NCI-H2196 (cell line): ENCODE results near the gene CD200R1.
"Not testable (repeated sequence)": the region's sequence is repeated elsewhere in the genome, so short reads cannot be mapped to it uniquely, and the experiment has no call there.

Experiments used
- DNase-seq: peaks from one replicate; lab custom pipeline; 2025; ENCODE audit not compliant: unreplicated experiment; lab: John Stamatoyannopoulos, UW

CD200R1 gene

DNA sequence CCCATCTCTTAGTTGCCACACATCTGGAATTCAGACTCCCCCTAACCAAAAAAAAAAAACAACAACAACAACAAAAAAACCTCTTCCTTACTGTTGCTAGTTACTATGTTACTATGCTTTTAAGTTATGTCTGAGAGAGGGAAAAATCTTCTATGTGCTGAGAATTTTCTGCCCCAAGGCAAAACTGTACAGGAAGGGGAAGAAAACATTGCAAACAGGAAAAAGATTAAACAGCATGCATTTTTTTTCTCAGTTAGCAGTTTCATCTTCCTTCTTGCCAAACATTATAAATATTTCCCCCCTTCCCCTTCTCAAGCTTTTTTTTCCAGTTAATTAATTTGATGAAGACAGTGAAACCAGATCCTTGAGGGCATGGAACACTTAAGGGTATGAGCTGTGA, 1.1 kb upstream of the CD200R1 start:
- DNase-seq = no peak

DNA sequence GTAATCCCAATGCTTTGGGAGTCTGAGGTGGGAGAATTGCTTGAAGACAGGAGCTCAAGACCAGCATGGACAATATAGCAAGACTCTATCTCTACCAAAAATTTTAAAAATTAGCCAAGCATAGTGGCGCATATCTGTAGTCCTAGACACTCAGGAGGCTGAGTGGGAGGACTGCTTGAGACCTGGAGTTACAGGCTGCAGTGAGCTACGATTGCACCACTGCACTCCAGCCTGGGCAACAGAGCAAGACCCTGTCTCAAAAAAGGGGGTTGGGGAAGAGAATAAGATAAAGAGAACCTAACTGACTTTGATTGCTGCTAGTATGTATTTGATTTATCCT, 755 bp downstream of the CD200R1 start:
- DNase-seq = no peak

DNA sequence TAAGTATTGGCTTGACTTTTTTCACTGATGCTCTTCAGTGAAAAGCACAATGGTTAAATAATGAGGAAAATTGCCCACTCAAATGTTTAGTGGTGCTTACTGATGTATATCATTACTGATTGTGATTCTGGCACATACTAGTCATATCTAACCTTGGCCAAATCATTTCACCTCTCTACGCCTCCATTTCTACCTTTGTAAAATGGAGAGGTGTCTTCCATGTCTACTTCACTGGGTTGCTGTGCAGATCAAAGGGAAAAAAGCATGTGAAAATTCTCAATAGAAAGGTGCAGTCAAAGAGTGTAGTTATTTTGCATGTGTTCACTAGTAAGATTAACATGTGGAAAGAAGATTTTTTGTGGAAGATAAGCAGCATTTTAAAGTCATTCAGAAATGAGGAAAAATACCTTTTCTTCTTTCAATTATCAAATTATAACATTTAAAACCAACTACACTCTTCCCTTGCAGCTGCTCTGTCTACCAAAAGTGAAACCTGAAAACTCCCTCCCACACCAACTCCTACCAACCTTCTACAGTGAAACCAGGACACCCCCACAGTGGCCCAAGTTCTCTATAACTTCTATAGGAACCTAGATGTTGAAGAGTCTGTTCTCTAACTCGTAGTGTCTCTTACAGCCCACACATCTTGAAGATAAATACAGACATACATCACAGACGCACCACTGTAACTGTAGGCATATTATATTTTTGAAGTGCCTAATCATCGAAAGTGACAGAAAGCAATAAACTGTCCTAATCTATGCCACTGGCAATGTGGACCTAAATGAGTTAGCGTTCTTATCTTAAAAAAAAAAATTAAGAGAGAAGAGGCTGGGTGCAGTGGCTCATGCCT, 1.4 kb downstream of the CD200R1 start:
- DNase-seq = no peak

DNA sequence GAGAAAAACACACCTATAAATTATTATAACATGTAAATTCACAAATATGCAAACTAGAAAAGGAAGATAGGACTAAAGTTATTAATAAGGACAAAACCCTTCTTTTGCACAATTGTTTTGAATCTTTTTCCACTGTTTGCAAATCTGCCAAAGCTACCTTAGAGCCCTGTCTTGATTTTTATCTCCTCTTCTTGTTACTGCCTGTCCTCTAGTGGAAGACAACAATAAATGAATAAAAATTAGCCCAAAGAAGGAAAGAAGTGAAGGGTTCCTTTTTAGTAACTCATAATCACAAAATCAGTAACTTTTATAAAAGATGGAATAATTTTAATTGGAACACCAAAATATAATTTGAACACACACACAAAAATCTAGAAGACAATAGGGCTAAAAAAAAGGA, 2.7 kb downstream of the CD200R1 start:
- DNase-seq = no peak

DNA sequence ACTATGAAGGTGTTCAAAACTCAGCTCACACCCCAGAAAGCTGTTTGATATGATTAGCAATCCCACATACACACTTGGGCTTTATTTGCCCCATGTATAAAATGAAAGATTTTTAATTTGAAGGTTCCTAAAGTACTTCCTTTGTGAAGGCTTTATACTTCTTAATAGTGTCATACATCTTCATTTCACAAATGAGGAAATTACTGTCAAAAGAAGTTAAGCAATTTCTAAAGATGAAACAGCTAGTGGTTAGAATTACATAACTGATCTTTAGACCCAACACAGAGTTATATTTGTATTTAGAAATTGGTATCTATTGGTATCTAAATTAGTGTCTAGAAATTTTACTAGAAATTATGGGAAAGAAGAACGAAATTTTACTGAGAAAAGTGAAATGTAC, 7.1 kb downstream of the CD200R1 start:
- DNase-seq = no peak

DNA sequence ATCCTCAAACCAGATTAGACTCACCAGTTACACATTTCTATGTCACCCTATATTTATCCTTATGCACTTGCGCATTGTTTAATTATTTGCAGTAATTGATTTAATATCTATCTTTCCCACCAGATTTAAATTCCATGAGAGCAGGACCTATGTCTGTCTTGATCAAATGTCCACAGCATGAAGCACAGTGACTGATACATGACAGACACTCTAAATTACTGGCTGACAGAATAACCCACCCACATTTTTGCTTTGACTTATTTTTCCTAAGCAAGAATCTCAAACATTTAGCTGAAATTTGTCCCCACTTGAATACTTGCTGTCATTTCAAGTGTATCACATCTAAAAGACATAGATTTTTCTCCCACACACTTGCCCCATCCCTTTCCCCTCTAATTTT, 7.5 kb downstream of the CD200R1 start:
- DNase-seq = no peak

DNA sequence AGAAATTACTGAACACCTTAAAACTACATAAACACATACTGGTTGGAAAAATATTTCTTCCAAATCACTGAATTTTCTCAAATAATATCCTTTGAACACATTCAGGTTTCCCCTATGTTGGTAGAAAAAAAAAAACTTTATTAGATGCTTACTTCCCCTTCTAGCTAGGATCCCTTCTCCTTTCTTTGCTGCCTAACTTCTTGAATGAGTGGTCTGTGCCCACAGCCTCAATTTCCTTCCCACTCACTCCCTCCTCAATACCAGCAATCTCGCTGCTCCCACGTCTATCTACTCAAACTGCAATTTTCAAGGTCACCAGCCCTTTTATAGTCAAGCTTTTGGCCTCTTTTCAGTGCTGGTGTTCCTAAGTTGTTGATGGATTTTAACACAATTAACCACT, 8.3 kb downstream of the CD200R1 start:
- DNase-seq = no peak

DNA sequence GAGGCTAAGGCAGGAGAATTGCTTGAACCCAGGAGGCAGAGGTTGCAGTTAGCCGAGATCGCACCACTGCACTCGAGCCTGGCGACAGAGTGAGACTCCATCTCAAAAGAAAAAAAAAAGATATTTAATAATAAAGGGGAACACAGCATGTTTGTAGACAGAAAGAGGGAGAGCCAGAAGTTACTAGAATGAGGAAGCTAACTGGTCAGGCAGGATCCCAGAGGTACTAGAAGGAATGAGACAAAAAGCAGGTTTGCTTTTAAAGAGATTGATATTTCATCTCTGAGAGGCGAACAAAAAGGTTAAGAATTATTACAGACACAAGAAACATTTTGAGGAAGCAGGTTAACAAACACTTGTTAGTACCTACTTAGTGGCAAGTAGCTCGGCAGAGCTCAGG, 9.2 kb downstream of the CD200R1 start:
- DNase-seq = no peak

DNA sequence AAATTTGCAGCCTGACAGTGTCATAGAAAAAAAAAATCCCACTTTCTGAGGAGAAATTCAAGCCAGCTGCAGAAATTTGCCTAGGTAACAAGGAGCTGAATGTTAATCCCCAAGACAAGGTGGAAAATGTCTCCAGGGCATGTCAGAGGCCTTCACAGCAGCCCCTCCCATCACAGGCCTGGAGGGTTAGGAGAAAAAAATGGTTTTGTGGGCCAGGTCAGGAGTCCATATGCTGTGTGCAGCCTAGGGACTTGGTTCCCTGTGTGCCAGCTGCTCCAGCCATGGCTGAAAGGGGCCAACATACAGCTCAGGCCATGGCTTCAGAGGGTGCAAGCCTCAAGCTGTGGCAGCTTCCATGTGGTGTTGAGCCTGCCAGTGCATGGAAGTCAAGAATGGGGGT, 11.2 kb downstream of the CD200R1 start:
- no peak for DNase-seq

DNA sequence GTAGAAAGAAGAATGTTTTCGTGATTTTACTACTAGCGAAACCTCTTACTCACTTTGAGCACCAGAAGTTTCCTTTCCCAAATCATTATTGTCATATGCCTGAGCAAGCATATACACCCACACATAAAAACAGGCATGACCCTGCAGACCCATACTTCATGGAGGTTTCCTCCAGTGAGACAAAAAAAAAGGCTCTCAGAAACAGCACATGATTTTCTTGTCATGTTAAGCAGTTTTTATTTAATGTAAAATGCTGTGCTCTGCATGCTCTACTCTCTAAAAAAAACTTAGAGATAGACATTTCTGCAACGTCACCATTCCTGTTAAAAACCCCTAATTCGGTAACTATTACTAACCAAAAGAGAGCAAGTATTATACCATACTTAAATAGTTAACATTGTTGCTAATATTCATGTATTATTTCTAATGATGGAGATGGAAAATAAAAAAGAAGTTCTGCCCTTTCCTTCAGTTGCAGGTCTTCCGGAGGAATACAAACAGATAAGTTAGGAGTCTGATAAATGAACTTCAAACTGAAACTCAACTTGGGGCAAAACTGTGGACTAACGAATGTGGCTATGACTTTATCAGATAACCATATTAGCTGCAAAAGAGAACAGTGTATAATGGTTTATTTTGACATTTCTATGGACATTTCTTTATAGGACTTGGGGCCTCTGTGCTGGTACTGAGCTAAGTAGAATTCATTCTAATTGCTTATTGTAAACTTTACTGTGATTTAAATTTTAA, 15.9 kb downstream of the CD200R1 start:
- no peak for DNase-seq

DNA sequence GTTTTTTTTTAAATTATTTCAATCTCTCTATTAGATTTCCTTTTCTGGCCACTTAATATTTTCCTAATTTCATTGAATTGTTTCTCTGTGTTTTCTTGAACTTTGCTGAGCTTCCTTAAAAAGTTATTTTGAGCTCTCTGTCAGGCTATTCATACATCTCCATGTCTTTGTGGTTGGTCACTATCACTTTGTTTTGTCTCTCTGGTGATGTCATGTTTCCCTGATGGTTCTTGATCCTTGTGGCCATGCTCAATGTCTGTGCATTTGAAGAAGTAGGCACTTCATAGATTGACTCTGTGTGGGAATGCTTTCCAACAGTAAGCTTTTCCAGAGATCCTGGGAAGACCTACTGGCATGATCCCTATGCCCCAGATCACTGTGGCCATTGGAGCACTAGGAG, 18.6 kb downstream of the CD200R1 start:
- no peak for DNase-seq

DNA sequence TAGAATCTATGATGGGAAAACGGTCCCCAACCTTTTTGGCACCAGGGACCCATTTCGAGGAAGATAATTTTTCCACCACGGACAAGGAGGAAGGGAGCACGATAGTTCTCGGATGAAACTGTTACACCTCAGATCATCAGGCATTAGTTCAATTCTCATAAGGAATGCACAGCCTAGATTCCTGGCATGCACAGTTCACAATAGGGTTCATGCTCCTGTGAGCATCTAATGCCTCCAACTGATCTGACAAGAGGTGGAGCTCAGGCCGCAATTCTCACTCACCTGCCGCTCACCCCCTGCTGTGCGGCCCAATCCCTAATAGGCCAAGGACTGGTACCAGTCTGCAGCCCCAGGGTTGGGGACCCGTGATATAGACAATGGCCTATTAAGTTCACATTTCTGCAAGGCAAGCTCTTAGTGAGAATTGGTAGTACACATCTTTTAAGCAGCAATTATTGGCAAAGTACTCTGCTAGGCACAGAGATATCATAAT, 26.5 kb downstream of the CD200R1 start:
- no peak for DNase-seq

DNA sequence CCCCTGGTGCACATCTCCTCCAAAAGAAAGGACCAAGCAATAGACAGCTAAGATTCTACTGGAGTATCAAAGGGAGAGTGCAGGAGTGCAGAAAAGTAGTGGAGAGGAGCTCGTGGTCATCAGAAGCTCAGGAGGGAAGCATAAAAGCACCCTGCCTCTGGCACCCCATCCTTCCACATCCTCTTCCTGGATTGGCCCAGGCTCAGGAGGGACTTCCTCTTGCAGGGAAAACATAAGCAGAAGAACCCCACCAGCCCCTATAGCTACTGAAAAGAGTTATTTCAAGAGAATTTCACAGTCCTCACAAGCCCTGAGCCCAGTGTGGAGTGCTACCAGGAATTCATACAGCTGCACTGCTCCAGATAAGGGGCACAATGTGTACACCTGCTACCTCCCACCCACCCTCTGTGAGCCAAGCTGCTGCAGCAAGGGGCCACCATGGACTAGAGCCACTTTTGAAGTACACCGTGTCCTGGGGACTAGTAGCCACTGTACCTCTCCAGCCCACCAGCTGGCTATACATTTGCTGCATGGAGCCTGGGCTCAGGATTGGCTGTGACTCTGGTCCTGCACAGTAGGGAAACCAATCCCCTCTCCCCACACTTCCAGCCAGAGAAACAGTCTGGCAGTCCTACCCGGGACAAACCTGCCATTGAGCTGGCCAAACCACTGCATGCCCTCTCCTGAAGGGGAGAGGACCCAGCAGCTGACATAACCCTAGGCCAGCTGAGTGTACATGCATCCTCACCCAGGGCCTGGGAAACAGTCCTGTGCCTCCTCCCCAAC, 43.0 kb downstream of the CD200R1 start:
- no peak for DNase-seq

DNA sequence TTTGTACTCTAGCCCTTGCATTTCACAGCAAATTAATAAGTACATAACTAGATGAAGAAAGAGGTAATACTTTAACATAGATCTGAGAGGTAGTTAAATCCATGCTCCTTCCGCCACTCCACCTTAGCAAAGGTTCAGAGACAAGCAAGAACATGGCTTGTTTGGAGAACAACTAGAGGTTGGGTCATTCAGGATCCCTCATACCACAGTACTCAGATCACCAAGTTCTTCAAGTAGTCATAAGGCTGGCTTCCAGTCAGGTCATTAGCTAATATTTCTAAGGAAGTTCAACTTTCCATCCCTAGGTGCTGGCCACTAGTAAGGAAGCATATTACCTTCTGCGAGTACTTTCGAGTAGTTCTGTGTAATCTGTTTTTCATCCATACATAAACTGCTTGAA, 44.1 kb downstream of the CD200R1 start:
- DNase-seq = no peak

DNA sequence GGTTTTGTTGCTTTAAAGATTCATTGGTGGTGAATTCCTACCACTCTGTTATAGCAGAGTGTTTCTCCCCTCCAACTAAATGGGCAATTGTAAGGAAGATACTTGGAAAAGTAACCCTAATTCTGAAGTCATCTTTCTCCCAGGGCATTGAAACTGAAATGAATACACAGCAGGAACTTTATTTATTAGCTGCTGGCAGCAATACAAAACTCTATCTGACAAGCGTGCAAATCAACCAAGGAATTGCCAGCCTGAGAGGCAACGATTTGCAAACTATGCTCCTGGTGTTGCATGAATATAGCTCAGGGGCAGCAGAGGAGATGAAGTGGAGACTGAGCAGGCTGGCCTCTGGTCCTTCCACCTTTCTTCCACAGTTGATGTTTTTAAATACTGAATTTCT, 48.9 kb downstream of the CD200R1 start:
- DNase-seq = no peak

DNA sequence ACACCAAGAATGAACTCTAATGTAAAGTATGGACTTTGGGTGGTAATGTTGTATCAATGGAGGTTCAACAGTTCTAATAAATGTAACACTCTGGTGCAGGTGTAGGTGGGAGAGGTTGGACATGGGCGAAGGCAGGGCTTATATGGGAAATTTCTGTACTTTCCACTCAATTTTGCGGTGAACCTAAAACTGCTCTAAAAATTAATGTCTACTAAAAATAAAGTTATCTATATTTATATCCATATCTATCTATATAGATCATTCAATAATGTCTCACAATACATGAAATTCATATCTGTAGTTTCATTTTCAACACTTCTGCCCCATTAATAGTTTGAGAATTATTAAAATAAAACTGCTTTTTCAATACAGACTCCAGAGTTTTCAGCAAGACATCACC, 49.3 kb downstream of the CD200R1 start:
- DNase-seq = no peak

DNA sequence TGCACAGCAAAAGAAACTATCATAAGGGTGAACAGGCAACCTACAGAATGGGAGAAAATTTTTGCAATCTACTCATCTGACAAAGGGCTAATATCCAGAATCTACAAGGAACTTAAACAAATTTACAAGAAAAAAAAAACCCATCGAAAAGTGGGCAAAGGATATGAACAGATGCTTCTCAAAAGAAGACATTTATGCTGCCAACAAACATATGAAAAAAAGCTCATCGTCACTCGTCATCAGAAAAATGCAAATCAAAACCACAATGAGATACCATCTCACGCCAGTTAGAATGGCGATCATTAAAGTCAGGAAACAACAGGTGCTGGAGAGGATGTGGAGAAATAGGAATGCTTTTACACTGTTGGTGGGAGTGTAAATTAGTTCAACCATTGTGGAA, 55.4 kb downstream of the CD200R1 start:
- DNase-seq = not testable (repeated sequence)

DNA sequence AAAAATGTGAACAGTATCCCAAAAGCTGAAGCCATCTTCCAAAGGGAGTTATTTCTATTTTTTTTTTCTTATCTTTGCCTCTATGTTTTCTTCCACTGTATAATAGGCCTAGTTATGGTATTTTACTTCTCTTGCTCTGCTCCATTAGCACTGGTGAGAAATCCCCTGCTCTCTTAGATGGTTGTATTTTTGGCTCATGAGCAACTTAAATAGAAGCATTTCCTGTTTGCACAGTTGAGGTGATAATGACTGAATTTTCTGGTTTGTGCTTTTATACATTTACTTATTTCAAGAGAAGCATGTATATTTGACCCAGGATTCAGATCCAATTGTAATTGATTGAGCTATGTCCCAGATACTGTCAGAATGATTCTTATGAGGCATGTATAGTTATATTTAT, 66.7 kb downstream of the CD200R1 start:
- DNase-seq = no peak

DNA sequence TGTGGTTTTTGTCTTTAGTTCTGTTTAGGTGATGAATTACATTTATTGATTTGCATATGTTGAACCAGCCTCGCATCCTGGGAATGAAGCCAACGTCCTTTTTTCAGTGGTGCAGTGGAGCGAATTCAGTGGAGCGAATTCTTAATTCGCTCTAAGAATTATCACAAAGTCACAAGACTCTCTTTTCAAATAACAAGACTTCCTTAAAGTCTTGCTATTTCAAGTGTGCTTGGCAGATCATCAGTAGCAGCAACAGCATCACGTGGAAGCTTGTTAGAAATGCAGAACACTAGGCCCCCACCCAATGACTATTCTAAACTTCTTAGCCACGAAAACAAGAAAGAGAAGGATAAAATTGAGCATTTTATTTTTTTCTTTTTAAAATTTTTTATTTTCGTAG, 70.1 kb downstream of the CD200R1 start:
- DNase-seq = no peak

DNA sequence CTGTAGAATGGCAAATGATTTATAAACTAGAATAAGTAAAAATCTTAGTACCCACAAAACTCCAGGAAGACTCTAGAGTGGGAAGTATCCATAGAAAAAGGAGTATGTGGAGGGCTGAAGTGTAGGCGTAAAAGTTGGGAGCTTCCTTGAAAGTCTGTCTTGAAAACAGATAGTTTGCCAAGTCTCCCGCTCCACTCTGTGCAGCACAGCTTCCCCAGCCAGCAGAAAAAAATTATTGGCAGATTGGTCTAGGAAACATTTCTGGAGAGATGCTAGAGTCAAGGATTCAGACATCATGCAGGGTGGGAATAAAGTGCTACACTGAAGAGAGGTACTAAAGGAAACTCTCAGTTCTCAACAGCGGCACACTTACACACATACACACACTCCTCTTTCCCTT, 74.8 kb downstream of the CD200R1 start:
- DNase-seq = no peak

DNA sequence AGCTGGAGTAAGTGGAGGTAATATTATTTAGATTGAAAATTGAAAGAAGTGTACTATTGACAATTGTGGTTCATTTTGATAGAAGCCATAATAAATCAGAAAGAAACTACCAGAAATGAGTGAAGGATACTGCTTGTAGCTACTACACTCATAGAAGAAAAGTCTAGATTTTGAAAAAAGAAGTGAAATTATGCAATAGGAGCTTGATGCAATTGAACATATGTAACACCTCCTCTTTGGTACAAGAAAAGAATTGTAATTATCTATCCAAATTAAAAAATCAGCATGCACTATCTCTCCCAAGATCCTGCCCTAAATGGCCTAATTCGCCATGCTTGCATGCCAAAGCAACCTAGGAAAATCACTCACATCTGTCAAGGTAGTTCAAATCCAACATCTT, 77.1 kb downstream of the CD200R1 start:
- DNase-seq = no peak

DNA sequence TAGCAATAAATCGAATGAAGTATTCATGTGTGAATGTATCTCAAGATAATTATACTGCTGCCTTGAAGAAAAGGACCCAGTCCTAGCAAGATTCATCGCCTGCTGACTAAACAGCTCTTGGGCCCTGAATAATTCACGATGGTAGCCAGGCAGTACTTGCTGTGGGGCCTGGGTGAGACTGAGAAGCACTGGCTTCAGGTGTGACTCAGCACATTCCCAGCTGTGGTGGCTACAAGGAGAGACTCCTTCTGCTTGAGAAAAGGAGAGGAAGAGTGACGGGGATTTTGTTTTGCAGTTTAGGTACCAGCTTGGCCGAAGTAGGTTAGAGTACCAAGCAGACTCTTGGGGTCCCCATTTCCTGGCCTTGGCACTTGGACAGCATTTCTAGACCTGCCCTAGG, 80.6 kb downstream of the CD200R1 start:
- DNase-seq = no peak
